SK-N-SH treated with all-trans-retinoic acid at 6 μM for 48 hours (cell line): ENCODE results near the gene BCAR3.
A peak's percentile ranks its signal among the peaks of the same experiment; 100 is the strongest.

Source experiments
- ATAC-seq: fragments of 200-7000 bp; cut with Tn5 transposase; 3 replicates; pipeline ENCODE4 v1.9.1; 2020; ENCODE audit warnings: mild to moderate bottlenecking, moderate library complexity
- ARNTL ChIP-seq: fragments of 450-650 bp; formaldehyde crosslinking; IDR thresholded peaks from 2 replicates; pipeline ENCODE4 v1.5.0; 2020; ENCODE audit warnings: low read depth, mild to moderate bottlenecking, moderate library complexity, borderline replicate concordance
- BACH2 ChIP-seq: fragments of 250-450 bp; sonication (Bioruptor Pico); IDR thresholded peaks from 2 replicates; pipeline ENCODE4 v1.9.0; 2021; ENCODE audit warnings: mild to moderate bottlenecking, borderline replicate concordance
- CSDC2 ChIP-seq: fragments of 250-450 bp; sonication (Bioruptor Pico); IDR thresholded peaks from 2 replicates; pipeline ENCODE4 v1.5.0; 2020; ENCODE audit warnings: mild to moderate bottlenecking, moderate library complexity
- ESRRG ChIP-seq: fragments of 250-450 bp; sonication (Bioruptor Pico); IDR thresholded peaks from 2 replicates; pipeline ENCODE4 v1.6.1; 2021; ENCODE audit warnings: mild to moderate bottlenecking
- GLIS3 ChIP-seq: fragments of 250-450 bp; sonication (Bioruptor Pico); IDR thresholded peaks from 2 replicates; pipeline ENCODE4 v1.5.0; 2020; ENCODE audit warnings: mild to moderate bottlenecking, moderate library complexity
- ISL1 ChIP-seq: fragments of 250-450 bp; sonication (Bioruptor Pico); IDR thresholded peaks from 2 replicates; pipeline ENCODE4 v2.1.2; 2022; ENCODE audit warnings: mild to moderate bottlenecking, moderate library complexity
- OSR1 ChIP-seq: fragments of 250-450 bp; sonication (Bioruptor Pico); IDR thresholded peaks from 2 replicates; pipeline ENCODE4 v1.8.0; 2022; ENCODE audit warnings: moderate library complexity, mild to moderate bottlenecking, inconsistent platforms
- PPARA ChIP-seq: fragments of 250-450 bp; sonication (Bioruptor Pico); IDR thresholded peaks from 2 replicates; pipeline ENCODE4 v1.5.0; 2020; ENCODE audit warnings: mild to moderate bottlenecking, borderline replicate concordance
- RARB ChIP-seq: fragments of 250-450 bp; sonication (Bioruptor Pico); IDR thresholded peaks from 2 replicates; pipeline ENCODE4 v1.8.0; 2021; ENCODE audit warnings: mild to moderate bottlenecking, moderate library complexity
- SNAI2 ChIP-seq: fragments of 250-450 bp; sonication (Bioruptor Pico); IDR thresholded peaks from 2 replicates; pipeline ENCODE4 v1.5.0; 2020; ENCODE audit warnings: mild to moderate bottlenecking, moderate library complexity
- TCF4 ChIP-seq: fragments of 250-450 bp; sonication (Bioruptor Pico); IDR thresholded peaks from 2 replicates; pipeline ENCODE4 v1.8.0; 2021; ENCODE audit warnings: mild to moderate bottlenecking, moderate library complexity, borderline replicate concordance
- TOX ChIP-seq: fragments of 250-450 bp; sonication (Bioruptor Pico); IDR thresholded peaks from 2 replicates; pipeline ENCODE4 v1.8.0; 2021; ENCODE audit warnings: mild to moderate bottlenecking, moderate library complexity, borderline replicate concordance
- ZC3H10 ChIP-seq: fragments of 250-450 bp; sonication (Bioruptor Pico); IDR thresholded peaks from 2 replicates; pipeline ENCODE4 v1.5.1; 2021; ENCODE audit warnings: mild to moderate bottlenecking, moderate library complexity
- ZFP3 ChIP-seq: fragments of 250-450 bp; sonication (Bioruptor Pico); IDR thresholded peaks from 2 replicates; pipeline ENCODE4 v1.5.0; 2020; ENCODE audit warnings: mild to moderate bottlenecking, moderate library complexity
- ZFP30 ChIP-seq: fragments of 450-650 bp; formaldehyde crosslinking; IDR thresholded peaks from 2 replicates; pipeline ENCODE4 v1.5.0; 2022; ENCODE audit warnings: mild to moderate bottlenecking, moderate library complexity
- ZNF70 ChIP-seq: fragments of 450-650 bp; formaldehyde crosslinking; IDR thresholded peaks from 2 replicates; pipeline ENCODE4 v1.5.0; 2020; ENCODE audit warnings: mild to moderate bottlenecking, moderate library complexity
- ZNF8 ChIP-seq: fragments of 450-650 bp; formaldehyde crosslinking; IDR thresholded peaks from 2 replicates; pipeline ENCODE4 v1.5.0; 2020; ENCODE audit warnings: mild to moderate bottlenecking, moderate library complexity
- TF ChIP-seq, protein P1 (sequence below): fragments of 250-450 bp; sonication (Bioruptor Pico); IDR thresholded peaks from 2 replicates; pipeline ENCODE4 v1.5.1; 2020; ENCODE audit warnings: low read depth, mild to moderate bottlenecking, moderate library complexity
- TF ChIP-seq, protein P2 (sequence below): fragments of 250-450 bp; sonication (Bioruptor Pico); IDR thresholded peaks from 2 replicates; pipeline ENCODE4 v1.5.0; 2020; ENCODE audit warnings: mild to moderate bottlenecking, moderate library complexity
- TF ChIP-seq, protein P3 (sequence below): fragments of 250-450 bp; sonication (Bioruptor Pico); IDR thresholded peaks from 2 replicates; pipeline ENCODE4 v1.8.0; 2020; ENCODE audit warnings: mild to moderate bottlenecking, moderate library complexity, borderline replicate concordance
- TF ChIP-seq, protein P4 (sequence below): fragments of 250-450 bp; sonication (Bioruptor Pico); IDR thresholded peaks from 2 replicates; pipeline ENCODE4 v1.5.1; 2021; ENCODE audit warnings: mild to moderate bottlenecking, moderate library complexity

The BCAR3 gene

DNA sequence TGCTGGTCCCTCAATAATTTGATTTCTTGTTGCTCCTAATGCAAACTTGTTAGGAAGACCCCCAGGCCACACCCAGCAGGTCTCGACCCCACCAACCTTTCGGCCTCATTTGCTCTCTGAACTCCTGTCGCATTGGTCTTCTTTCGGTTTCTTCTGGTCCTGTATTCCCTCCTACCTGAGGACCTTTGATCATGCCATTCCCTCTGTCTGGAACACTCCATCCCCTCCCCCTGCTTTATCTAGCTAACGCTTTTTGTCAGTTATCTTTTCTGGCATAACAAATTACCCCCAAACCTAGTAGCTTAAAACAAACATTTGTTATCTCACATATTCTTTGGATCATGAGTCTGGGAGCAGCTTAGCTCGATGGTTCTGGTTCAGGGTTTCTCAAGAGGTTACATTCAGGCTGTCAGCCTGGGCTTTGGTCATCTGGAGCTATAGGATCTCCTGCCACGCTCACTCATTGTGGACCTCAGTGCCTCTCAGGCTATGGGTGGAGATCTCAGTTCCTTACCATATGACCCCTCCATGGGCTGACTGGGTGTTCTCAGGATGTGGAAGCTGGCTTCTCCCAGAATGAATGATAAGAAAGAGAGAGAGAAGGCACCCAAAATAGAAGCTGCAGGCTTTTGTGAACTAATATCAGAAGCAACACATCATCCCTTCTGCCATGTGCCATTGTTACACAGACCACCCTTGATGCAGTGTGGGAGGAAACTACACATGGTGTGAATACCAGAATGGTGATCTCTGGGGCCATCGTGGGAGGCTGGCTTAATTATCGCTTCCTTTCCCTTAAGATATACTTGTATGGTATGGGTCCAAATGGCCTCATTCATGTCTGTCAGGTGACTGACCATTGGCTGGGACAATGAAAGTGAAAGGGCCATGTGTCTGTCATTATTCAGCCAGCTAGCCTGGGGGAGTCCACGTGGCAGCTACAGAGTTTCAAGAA, 29.1 kb upstream of the BCAR3 start (continued):
- TF ChIP-seq, protein P1, sequence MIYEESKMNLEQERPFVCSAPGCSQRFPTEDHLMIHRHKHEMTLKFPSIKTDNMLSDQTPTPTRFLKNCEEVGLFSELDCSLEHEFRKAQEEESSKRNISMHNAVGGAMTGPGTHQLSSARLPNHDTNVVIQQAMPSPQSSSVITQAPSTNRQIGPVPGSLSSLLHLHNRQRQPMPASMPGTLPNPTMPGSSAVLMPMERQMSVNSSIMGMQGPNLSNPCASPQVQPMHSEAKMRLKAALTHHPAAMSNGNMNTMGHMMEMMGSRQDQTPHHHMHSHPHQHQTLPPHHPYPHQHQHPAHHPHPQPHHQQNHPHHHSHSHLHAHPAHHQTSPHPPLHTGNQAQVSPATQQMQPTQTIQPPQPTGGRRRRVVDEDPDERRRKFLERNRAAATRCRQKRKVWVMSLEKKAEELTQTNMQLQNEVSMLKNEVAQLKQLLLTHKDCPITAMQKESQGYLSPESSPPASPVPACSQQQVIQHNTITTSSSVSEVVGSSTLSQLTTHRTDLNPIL (CRISPR knock-in tag): no peak
- TF ChIP-seq ZNF70 (CRISPR knock-in tag) (no peak), ZFP30 (CRISPR knock-in tag) (no peak), ZNF8 (CRISPR knock-in tag) (no peak), PPARA (CRISPR knock-in tag) (no peak), ISL1 (no peak), ZC3H10 (CRISPR knock-in tag) (no peak), ESRRG (CRISPR knock-in tag) (no peak), SNAI2 (CRISPR knock-in tag) (no peak), ARNTL (CRISPR knock-in tag) (no peak), CSDC2 (CRISPR knock-in tag) (no peak), BACH2 (CRISPR knock-in tag) (no peak)
- TF ChIP-seq, all 23 proteins: peak for 0

DNA sequence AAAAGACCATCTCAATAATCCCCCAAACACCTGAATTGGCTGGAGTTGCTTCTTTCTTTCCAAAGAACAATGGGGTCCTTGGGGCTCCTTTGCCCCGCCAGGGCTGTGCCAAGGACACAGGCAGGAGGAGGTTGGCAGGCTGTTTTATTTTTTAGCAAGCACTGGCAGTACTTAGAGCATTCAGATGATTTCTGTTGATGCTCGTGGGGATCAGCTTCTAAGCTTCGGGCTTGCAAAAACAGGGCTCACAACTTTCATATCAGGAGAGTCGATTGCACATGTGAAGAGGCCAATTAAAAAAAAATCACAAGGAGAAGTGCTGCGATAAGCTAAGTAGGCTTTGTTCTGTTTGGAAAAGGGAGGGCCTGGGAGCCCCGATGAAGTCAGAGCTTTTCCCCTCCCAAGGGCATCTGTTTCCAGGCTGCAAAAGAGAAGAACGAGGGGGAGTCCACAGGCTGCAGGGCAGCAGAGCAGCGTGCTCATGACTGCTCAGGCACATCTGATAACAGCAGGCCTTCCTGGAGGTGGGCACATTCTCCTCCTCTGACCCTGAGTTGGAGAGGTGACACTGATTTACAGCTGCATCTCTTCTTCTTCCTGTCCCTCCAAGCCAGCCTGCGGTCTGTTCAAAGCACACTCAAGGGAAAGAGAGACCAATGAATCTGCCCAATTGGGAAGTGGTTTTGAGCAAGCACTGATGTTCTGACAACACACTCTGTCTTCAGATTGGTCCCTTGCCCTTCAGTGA, 27.3 kb upstream of the BCAR3 start:
- ATAC-seq: peak; percentile 87
- TF ChIP-seq, protein P2, sequence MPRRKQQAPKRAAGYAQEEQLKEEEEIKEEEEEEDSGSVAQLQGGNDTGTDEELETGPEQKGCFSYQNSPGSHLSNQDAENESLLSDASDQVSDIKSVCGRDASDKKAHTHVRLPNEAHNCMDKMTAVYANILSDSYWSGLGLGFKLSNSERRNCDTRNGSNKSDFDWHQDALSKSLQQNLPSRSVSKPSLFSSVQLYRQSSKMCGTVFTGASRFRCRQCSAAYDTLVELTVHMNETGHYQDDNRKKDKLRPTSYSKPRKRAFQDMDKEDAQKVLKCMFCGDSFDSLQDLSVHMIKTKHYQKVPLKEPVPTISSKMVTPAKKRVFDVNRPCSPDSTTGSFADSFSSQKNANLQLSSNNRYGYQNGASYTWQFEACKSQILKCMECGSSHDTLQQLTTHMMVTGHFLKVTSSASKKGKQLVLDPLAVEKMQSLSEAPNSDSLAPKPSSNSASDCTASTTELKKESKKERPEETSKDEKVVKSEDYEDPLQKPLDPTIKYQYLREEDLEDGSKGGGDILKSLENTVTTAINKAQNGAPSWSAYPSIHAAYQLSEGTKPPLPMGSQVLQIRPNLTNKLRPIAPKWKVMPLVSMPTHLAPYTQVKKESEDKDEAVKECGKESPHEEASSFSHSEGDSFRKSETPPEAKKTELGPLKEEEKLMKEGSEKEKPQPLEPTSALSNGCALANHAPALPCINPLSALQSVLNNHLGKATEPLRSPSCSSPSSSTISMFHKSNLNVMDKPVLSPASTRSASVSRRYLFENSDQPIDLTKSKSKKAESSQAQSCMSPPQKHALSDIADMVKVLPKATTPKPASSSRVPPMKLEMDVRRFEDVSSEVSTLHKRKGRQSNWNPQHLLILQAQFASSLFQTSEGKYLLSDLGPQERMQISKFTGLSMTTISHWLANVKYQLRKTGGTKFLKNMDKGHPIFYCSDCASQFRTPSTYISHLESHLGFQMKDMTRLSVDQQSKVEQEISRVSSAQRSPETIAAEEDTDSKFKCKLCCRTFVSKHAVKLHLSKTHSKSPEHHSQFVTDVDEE: peak; percentile 56; the same call in 1 of the 2 replicates
- TF ChIP-seq TOX (CRISPR knock-in tag) (no peak), TCF4 (CRISPR knock-in tag) (peak; percentile 68; the same call in 1 of the 2 replicates), CSDC2 (CRISPR knock-in tag) (no peak), ESRRG (CRISPR knock-in tag) (no peak)

DNA sequence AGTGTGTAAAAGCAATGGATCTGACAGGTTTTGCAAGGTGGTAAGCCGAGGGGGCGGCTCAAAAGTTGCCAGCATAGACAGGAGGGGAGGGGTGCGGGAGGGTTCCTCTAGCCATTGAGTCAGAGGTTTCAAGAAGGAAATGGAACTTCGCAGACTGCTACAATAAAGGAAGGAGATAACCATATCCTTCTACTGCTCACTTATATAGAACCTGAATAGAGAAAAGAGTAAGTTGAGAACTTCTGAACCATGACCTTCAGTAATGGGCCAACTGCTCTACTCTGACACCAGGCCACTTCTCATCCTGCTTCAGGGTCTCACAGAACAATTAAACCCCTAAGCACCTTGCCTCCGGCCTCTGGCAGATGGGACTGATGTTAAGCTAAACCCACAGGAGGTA, 26.3 kb upstream of the BCAR3 start:
- TF ChIP-seq PPARA (CRISPR knock-in tag) (no peak), ZNF8 (CRISPR knock-in tag) (no peak), ZFP30 (CRISPR knock-in tag) (no peak), BACH2 (CRISPR knock-in tag) (no peak), OSR1 (no peak), RARB (CRISPR knock-in tag) (no peak), TCF4 (CRISPR knock-in tag) (no peak), CSDC2 (CRISPR knock-in tag) (no peak), TOX (CRISPR knock-in tag) (no peak), ZC3H10 (CRISPR knock-in tag) (no peak), GLIS3 (no peak), ZNF70 (CRISPR knock-in tag) (no peak), SNAI2 (CRISPR knock-in tag) (no peak), ESRRG (CRISPR knock-in tag) (no peak), ZFP3 (CRISPR knock-in tag) (no peak)
- TF ChIP-seq, protein P1 (CRISPR knock-in tag): no peak
- TF ChIP-seq, protein P3, sequence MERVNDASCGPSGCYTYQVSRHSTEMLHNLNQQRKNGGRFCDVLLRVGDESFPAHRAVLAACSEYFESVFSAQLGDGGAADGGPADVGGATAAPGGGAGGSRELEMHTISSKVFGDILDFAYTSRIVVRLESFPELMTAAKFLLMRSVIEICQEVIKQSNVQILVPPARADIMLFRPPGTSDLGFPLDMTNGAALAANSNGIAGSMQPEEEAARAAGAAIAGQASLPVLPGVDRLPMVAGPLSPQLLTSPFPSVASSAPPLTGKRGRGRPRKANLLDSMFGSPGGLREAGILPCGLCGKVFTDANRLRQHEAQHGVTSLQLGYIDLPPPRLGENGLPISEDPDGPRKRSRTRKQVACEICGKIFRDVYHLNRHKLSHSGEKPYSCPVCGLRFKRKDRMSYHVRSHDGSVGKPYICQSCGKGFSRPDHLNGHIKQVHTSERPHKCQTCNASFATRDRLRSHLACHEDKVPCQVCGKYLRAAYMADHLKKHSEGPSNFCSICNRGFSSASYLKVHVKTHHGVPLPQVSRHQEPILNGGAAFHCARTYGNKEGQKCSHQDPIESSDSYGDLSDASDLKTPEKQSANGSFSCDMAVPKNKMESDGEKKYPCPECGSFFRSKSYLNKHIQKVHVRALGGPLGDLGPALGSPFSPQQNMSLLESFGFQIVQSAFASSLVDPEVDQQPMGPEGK (CRISPR knock-in tag): no peak
- TF ChIP-seq, protein P4, sequence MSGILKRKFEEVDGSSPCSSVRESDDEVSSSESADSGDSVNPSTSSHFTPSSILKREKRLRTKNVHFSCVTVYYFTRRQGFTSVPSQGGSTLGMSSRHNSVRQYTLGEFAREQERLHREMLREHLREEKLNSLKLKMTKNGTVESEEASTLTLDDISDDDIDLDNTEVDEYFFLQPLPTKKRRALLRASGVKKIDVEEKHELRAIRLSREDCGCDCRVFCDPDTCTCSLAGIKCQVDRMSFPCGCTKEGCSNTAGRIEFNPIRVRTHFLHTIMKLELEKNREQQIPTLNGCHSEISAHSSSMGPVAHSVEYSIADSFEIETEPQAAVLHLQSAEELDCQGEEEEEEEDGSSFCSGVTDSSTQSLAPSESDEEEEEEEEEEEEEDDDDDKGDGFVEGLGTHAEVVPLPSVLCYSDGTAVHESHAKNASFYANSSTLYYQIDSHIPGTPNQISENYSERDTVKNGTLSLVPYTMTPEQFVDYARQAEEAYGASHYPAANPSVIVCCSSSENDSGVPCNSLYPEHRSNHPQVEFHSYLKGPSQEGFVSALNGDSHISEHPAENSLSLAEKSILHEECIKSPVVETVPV (CRISPR knock-in tag): no peak
- TF ChIP-seq, protein P2: no peak
- no peak for ATAC-seq
